ENCODE results near the gene PKLR. TPM values are rescaled to one million over a fixed set of nuclear protein-coding genes. Genes with fewer than 3 reads are reported as not detected.

PKLR gene
- total RNA-seq, 1 experiment from 2014 or later, result not detected

- no peaks in the 10 kb centered on the region for H3K9me3 ChIP-seq (ENCODE audit: control insufficient read depth, low read depth, low read length)
- H3K23me2 ChIP-seq (ENCODE audit: insufficient read length, low read depth, low read length, poor library complexity, severe bottlenecking), result peaks cover 5% of the 10 kb centered on the region
- H3K23ac ChIP-seq (ENCODE audit: insufficient read length, low read depth, low read length), result no peak overlapping the region
- H2BK15ac ChIP-seq (ENCODE audit: low read depth, low read length), result no peak overlapping the region
- no peak overlapping the region for H3K9ac ChIP-seq (ENCODE audit: extremely low read depth, insufficient read length, low read length)
- no peak overlapping the region for H2BK120ac ChIP-seq (ENCODE audit: low read depth, low read length, poor library complexity, severe bottlenecking)
- H3K79me2 ChIP-seq (ENCODE audit: insufficient read depth, low read length), result 0 out of 2 replicates have a peak, but pooled peaks cover 2% of the 10 kb centered on the region
- no peaks in the 10 kb centered on the region for H3K27me3 ChIP-seq (ENCODE audit: insufficient read depth, low read length)
- H2BK20ac ChIP-seq (ENCODE audit: low read depth, low read length, poor library complexity, severe bottlenecking), result no peak overlapping the region
- Mint-ChIP-seq H3K27ac (no peak overlapping the region), H3K9me3 (no peaks in the 10 kb centered on the region), H3K27me3 (ENCODE audit: low read depth) (peaks cover 2% of the 10 kb centered on the region; the same call in 1 of the 2 replicates), H3K4me3 (no peak overlapping the region), H3K36me3 (ENCODE audit: insufficient read depth in 1 of 3, low read depth in 3 of 3) (peaks cover 67 to 88% (median 88%) of the 10 kb centered on the region in 3 experiments; a peak in 6 of 7 replicates), H3K4me1 (peaks cover 8 to 9% of the 10 kb centered on the region in 2 experiments)
- no peak overlapping the region for H3K56ac ChIP-seq (ENCODE audit: insufficient read length, low read depth, low read length)
- WGBS (ENCODE audit: extremely low coverage, insufficient read length, low lambda C conversion rate), result no CpG with 5 or more reads among the region's 6 CpGs
- no peak overlapping the region for H3K14ac ChIP-seq (ENCODE audit: insufficient read depth, low read length)
- no peaks in the 10 kb centered on the region for H4K20me1 ChIP-seq (ENCODE audit: control insufficient read depth, insufficient read depth, insufficient read length)
- H3T11ph ChIP-seq (ENCODE audit: low read length), result no peak overlapping the region
- no peaks in the 10 kb centered on the region for H3K4me1 ChIP-seq (ENCODE audit: insufficient read depth, low read length)
- no peak overlapping the region for H3K18ac ChIP-seq (ENCODE audit: insufficient read length, low read depth, low read length)
- H3K79me1 ChIP-seq (ENCODE audit: insufficient read depth, low read depth, low read length, poor library complexity, severe bottlenecking), result no peaks in the 10 kb centered on the region
- no peak overlapping the region for H2AK5ac ChIP-seq (ENCODE audit: insufficient read length, low read length)
- no peak overlapping the region for H2BK5ac ChIP-seq (ENCODE audit: insufficient read length, low read length)
- H2AFZ ChIP-seq (ENCODE audit: low read length), result no peak overlapping the region
- no peak overlapping the region for H2BK12ac ChIP-seq (ENCODE audit: insufficient read length, low read depth, low read length)
- no peak overlapping the region for H4K5ac ChIP-seq (ENCODE audit: insufficient read length, low read depth, low read length)
- H4K8ac ChIP-seq (replicated peaks; ENCODE audit: insufficient read length, low read depth, low read length), result no peak overlapping the region
- no peak overlapping the region for H3K27ac ChIP-seq (ENCODE audit: insufficient read length, low read depth, low read length)
- no peak for DNase-seq
- no peak overlapping the region for H3K4ac ChIP-seq (ENCODE audit: low read depth, low read length)
- H3K4me2 ChIP-seq (ENCODE audit: insufficient read depth, insufficient read length, low read length), result no peak overlapping the region
- H4K91ac ChIP-seq (ENCODE audit: insufficient read length, low read depth, low read length), result no peak overlapping the region
- no peak for TF ChIP-seq CTCF (conservative IDR thresholded peaks at IDR 0.05)
Observed at GRCh38 chr1:155266553-155266952, 34.7 kb downstream of the PKLR start.
